Glomerular visceral epithelial cell (primary cell): ENCODE results near the gene KRT8.
A peak's percentile ranks its signal among the peaks of the same experiment; 100 is the strongest.
"Not testable (repeated sequence)": the region's sequence is repeated elsewhere in the genome, so short reads cannot be mapped to it uniquely, and the experiment has no call there.

Experiments used
- DNase-seq: peaks from one replicate; pipeline ENCODE4 v3.0.0-alpha.2; 2016; ENCODE audit errors: extremely low spot score

The KRT8 gene

GRCh38 chr12:52901715-52902541, 2.9 kb downstream of the KRT8 start:
- no peak for DNase-seq

GRCh38 chr12:52900896-52901714, 3.8 kb downstream of the KRT8 start:
- DNase-seq, result no peak

DNA sequence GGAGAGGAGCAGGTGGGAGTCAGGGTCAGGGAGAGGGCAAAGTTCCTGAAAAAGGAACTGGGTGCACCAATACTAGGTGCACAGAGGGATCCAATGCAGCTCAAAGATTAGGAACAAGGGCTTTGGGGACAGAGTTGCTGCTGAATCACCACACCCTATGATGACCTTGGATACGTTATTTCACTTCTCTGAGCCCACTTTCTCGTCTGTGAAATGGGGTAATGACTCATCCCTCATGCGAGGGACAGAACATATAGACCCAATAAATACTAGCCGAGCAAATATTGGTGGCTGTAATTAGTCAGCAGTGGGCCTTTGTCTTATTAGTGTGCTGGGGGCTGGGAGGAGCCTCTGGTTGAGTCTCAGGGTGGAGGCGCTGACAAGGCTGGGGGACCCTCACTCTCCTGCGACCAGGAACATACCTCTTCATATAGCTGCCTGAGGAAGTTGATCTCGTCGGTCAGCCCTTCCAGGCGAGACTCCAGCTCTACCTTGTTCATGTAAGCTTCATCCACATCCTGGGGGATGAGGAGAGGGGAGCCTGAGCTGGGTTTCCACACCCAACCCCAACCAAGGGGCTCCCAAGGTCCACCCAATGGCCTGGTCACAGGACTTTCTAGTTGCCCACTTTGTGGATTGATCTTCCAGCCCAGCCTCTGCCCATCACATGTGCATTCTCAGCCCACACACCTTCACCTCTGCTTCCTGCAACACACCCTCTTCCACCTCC, 4.5 kb downstream of the KRT8 start:
- no peak for DNase-seq

DNA sequence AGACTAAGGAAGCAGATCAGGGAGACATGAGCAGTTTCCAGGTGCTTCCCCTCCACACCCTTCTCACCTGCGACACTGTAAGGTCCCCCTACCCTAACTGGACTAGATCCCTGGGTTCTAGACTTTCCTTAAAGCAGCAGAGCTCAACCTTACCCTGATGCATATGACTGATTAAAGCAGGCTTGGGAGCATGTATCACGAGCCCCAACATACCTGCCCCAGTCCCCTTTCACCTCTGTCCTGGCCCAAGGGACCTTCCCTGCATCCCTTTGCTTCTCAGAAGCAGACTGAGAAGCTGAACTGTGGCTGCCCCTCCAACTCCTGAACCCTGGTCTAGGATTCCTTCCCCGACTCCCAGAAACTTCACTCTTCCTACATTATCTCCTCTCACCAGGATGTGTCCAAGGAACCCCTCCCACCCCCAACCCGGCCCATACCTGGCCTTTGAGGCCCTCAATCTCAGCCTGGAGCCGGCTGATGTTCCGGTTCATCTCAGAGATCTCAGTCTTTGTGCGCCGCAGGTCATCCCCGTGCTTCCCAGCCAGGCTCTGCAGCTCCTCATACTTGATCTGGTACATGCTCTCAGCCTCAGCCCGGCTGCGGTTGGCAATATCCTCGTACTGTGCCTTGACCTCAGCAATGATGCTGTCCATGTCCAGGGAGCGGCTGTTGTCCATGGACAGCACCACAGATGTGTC, 5.4 kb downstream of the KRT8 start:
- DNase-seq, result no peak

GRCh38 chr12:52896190-52897100, 8.4 kb downstream of the KRT8 start:
- no peak for DNase-seq

- peak; percentile 18 for DNase-seq
These were observed 9.1 kb downstream of the KRT8 start for GRCh38 chr12:52895726-52896189.

GRCh38 chr12:52892974-52893373, 11.9 kb downstream of the KRT8 start:
- DNase-seq, result no peak

GRCh38 chr12:52892207-52892852, 12.5 kb downstream of the KRT8 start:
- no peak for DNase-seq

- DNase-seq, result no peak
These were observed 13.8 kb downstream of the KRT8 start for GRCh38 chr12:52891044-52891443.

GRCh38 chr12:52890417-52890816, 14.5 kb downstream of the KRT8 start:
- no peak for DNase-seq

GRCh38 chr12:52884526-52885293, 20.2 kb downstream of the KRT8 start:
- peak; percentile 69 for DNase-seq

DNA sequence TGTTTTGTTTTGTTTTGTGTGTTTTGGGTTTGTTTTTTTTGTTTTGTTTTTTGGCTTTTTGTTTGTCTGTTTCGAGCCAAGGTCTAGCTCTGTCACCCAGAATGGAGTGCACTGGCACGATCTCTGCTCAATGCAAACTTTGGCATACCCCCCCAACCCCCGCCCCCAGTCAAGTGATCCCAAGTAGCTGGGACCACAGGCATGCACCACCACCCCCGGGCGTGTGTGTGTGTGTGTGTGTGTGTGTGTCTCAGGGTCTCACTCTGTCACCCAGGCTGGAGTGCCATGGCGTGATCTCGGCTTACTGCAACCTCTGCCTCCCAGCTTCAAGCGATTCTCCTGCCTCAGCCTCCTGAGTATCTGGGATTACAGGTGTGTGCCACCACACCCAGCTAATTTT, 24.4 kb downstream of the KRT8 start:
- not testable (repeated sequence) for DNase-seq

DNA sequence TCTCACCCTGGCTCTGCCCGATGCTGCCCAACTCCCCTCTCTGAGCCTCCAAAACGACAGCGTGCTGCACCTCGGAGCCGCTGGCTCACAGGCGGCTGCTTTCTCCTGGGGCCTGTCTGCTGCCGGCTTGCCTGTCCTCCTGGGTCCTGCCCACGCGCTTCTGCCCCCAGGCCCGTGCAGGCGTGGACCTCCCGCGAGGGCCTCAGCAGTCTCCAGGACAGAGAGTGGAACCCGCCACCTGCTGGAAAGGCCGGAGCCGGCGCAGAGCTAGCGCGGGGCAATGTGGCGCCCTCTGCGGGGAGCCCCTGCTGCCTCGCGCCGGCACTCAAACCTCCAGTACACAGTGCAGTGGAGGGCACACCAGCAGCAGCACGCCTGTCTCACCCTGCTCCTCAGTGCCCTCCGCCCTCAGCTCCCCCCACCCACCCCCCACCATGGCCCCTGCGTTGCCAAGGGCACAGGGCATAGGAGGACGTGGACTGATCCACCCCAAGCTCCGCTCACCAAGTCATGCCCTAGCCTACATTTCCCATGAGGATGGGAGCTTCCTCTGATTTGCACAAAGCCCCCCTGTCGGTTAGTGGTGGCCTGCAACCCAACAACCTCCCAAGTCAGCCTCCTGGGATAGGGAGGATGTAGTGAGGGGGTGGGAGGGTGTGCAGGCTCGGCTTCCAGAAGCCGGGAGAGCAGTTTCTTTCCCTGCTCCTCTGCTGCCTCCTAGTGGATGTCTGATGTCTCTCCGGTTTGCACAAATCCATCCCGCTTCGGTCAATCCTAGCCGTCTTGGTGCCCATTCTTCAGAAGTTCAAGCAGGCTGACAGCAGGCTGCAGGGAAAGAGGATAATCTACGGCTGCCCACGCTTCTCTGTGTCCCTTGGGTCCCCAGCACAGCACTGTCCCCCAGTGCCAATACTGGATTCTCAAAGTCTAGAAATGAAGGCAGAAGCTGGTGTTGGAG, 25.2 kb downstream of the KRT8 start:
- DNase-seq, result peak; percentile 81

- DNase-seq, result no peak
These were observed 26.1 kb downstream of the KRT8 start for GRCh38 chr12:52878507-52879393.

DNA sequence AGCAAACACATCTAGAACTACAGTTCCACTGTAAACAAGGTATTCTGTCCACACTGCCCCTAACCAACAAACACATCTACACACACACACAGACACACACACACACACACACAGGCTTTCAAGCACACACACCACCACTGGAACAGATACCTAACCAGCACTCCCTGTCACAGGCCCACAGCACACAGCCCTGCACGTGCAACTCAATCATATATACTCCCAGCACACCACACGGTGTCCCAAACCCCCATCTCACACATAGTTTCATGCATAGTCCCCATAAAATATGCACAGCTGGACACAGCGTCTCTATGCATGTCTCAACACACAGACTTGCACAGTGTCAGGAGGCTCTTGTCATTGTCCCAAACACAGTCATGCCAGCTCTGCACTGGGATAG, 27.6 kb downstream of the KRT8 start:
- no peak for DNase-seq

DNA sequence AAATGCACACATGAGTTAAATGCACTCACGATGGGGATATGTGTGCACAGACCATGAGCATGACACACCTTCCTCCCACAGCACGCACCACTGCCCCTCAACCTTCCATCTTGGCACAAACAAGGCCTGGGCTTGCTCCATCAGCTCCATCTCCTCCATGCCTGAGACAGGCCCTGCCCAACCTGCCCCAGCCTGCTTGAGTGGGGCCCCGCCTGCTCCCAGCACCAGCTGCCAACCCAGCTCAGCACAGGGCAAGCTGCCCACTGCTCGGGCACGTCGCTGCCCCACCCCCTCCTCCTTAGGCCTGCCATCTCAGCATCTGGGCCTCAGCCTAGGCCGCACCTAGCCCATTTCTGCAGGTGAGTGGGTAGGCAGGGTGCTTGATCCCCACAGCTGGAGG, 28.5 kb downstream of the KRT8 start:
- DNase-seq, result peak; percentile 70
